Right cardiac atrium (tissue), 5 donors: ENCODE results near the gene ADAMTSL2. TPM values are rescaled to one million over a fixed set of nuclear protein-coding genes. Genes with fewer than 3 reads are reported as not detected.
A peak's percentile ranks its signal among the peaks of the same experiment; 100 is the strongest.

Experiments used
- ATAC-seq, 2 donors: fragments of 200-7000 bp; cut with Tn5 transposase; one replicate each; pipeline versions ENCODE4 v1.8.0 to v1.9.1; 2020; ENCODE audit warnings: moderate library complexity in 2 of 2, mild to moderate bottlenecking in 1 of 2
- DNase-seq, 3 donors: peaks; one replicate each; pipeline ENCODE4 v3.0.0-alpha.2; 2020
- H3K27ac ChIP-seq: one replicate; pipeline ENCODE4 v1.5.1; 2013; ENCODE audit warnings: mild to moderate bottlenecking, low read length, control low read depth, moderate library complexity
- H3K27me3 ChIP-seq: one replicate; pipeline ENCODE4 v1.6.1; 2013; ENCODE audit not compliant: control insufficient read depth, insufficient read depth
- H3K4me1 ChIP-seq: one replicate; pipeline ENCODE4 v1.6.1; 2013; ENCODE audit warnings: low read length; ENCODE audit not compliant: control insufficient read depth, insufficient read depth
- H3K4me3 ChIP-seq: one replicate; pipeline ENCODE4 v1.5.1; 2013; ENCODE audit warnings: low read length, control low read depth
- H3K9me3 ChIP-seq: one replicate; pipeline ENCODE4 v1.6.1; 2013; ENCODE audit warnings: low read length; ENCODE audit not compliant: control insufficient read depth
- WGBS: extraction: QIAGEN DNeasy Blood & Tissue Kit; methylation state at CpG from one replicate; pipeline ENCODE4 v1.1.7; 2013; 5-methylcytosine and 5-hydroxymethylcytosine counted together
- intact Hi-C, 4 donors: fragments of 100-400 bp; cut with DNase I; formaldehyde crosslinking; loops; one replicate each; pipeline versions ENCODE4 v1.11.0 to v1.14.0; 2022 to 2023
- polyA plus RNA-seq: library from polyadenylated mRNA; stranded (reverse); fragments of 200-250 nt; gene quantifications from one replicate; pipeline ENCODE4 v1.2.3, GENCODE V29; 2013
- total RNA-seq, 4 donors: library from RNA; stranded (reverse); fragmentation: NEBNext Ultra II Directional; extraction: Animal tissue kit (Norgen Biotek cat#: 25700); gene quantifications; one replicate each; pipeline ENCODE4 v1.2.1, GENCODE V29; 2021
- donor health status: healthy with polysubstance abuse.
- donor health status: DM: no; HTN: yes; CAD: no.
- donor health status: DM: no; HTN: no; CAD: no.
- donor health status: DM: no; HTN: yes; CAD: no; lungs with severe emphysema.
- donor health status: DM: yes; HTN: yes; CAD: no.

Gene ADAMTSL2
- total and polyA plus RNA-seq, 5 donors = 30.3 to 90.2 (median 39.1) TPM

GRCh38 chr9:133604214-133604613 is 69.7 kb downstream of the ADAMTSL2 start:
- no peak overlapping the region for H3K4me3 ChIP-seq
- ATAC-seq (no peak), DNase-seq (peak in 1 of 3 donors; percentile 33)
- intact Hi-C loops = no loop called here
- no peak overlapping the region for H3K27ac ChIP-seq
- H3K9me3 ChIP-seq = no peaks in the 10 kb centered on the region
- H3K4me1 ChIP-seq = no peaks in the 10 kb centered on the region
- 36% methylated on average over 5 of the region's 5 CpGs for WGBS
- H3K27me3 ChIP-seq = no peaks in the 10 kb centered on the region

- no peaks in the 10 kb centered on the region for H3K9me3 ChIP-seq
- intact Hi-C loops = no loop called here
- no peak for ATAC-seq
- no peaks in the 10 kb centered on the region for H3K4me1 ChIP-seq
- no peak overlapping the region for H3K27ac ChIP-seq
- H3K4me3 ChIP-seq = no peak overlapping the region
- 63% methylated on average over 14 of the region's 14 CpGs for WGBS
- peak in 1 of 3 donors; percentile 42 for DNase-seq
- no peaks in the 10 kb centered on the region for H3K27me3 ChIP-seq
Observed at GRCh38 chr9:133604856-133605255, 70.4 kb downstream of the ADAMTSL2 start.

- no peaks in the 10 kb centered on the region for H3K9me3 ChIP-seq
- H3K27ac ChIP-seq = no peak overlapping the region
- DNase-seq = peak in 1 of 3 donors; percentile 38
- 88% methylated on average over 17 of the region's 17 CpGs for WGBS
- intact Hi-C loops = no loop called here
- H3K4me1 ChIP-seq = no peaks in the 10 kb centered on the region
- no peaks in the 10 kb centered on the region for H3K27me3 ChIP-seq
- ATAC-seq = no peak
- H3K4me3 ChIP-seq = no peak overlapping the region
Observed at GRCh38 chr9:133605446-133605845, 70.9 kb downstream of the ADAMTSL2 start.

GRCh38 chr9:133605856-133606707 is 71.6 kb downstream of the ADAMTSL2 start:
- Histone ChIP-seq H3K4me1 (no peaks in the 10 kb centered on the region), H3K27ac (no peak overlapping the region), H3K27me3 (no peaks in the 10 kb centered on the region), H3K9me3 (no peaks in the 10 kb centered on the region), H3K4me3 (no peak overlapping the region)
- no peak for ATAC-seq
- peak in 1 of 3 donors; percentile 43 for DNase-seq
- 69% methylated on average over 16 of the region's 16 CpGs for WGBS
- intact Hi-C loops = no loop called here

GRCh38 chr9:133606708-133607025 is 72.2 kb downstream of the ADAMTSL2 start:
- H3K4me1 ChIP-seq = no peaks in the 10 kb centered on the region
- intact Hi-C loops = no loop called here
- no peaks in the 10 kb centered on the region for H3K9me3 ChIP-seq
- no peak overlapping the region for H3K27ac ChIP-seq
- no peaks in the 10 kb centered on the region for H3K27me3 ChIP-seq
- no peak for DNase-seq
- no peak overlapping the region for H3K4me3 ChIP-seq
- WGBS = 65% methylated on average over 8 of the region's 8 CpGs
- no peak for ATAC-seq

- 42% methylated on average over 7 of the region's 7 CpGs for WGBS
- intact Hi-C loops = no loop called here
- H3K9me3 ChIP-seq = no peaks in the 10 kb centered on the region
- no peak for DNase-seq
- no peak overlapping the region for H3K4me3 ChIP-seq
- H3K4me1 ChIP-seq = no peaks in the 10 kb centered on the region
- H3K27me3 ChIP-seq = no peaks in the 10 kb centered on the region
- ATAC-seq = no peak
- H3K27ac ChIP-seq = no peak overlapping the region
Observed at GRCh38 chr9:133607381-133607780, 72.9 kb downstream of the ADAMTSL2 start.

GRCh38 chr9:133607976-133608375 is 73.5 kb downstream of the ADAMTSL2 start:
- WGBS = 82% methylated on average over 8 of the region's 8 CpGs
- ATAC-seq (no peak), DNase-seq (no peak)
- no peak overlapping the region for H3K27ac ChIP-seq
- intact Hi-C loops = no loop called here
- H3K9me3 ChIP-seq = no peaks in the 10 kb centered on the region
- no peaks in the 10 kb centered on the region for H3K4me1 ChIP-seq
- H3K4me3 ChIP-seq = no peak overlapping the region
- H3K27me3 ChIP-seq = no peaks in the 10 kb centered on the region

GRCh38 chr9:133608382-133608781 is 73.9 kb downstream of the ADAMTSL2 start:
- no peak overlapping the region for H3K4me3 ChIP-seq
- intact Hi-C loops = no loop called here
- no peaks in the 10 kb centered on the region for H3K27me3 ChIP-seq
- no peak for ATAC-seq
- no peak overlapping the region for H3K27ac ChIP-seq
- H3K4me1 ChIP-seq = no peaks in the 10 kb centered on the region
- DNase-seq = no peak
- no peaks in the 10 kb centered on the region for H3K9me3 ChIP-seq
- 75% methylated on average over 7 of the region's 7 CpGs for WGBS

GRCh38 chr9:133608889-133609288 is 74.4 kb downstream of the ADAMTSL2 start:
- H3K27ac ChIP-seq = no peak overlapping the region
- no peak overlapping the region for H3K4me3 ChIP-seq
- 10% methylated on average over 41 of the region's 41 CpGs for WGBS
- DNase-seq = peak in 1 of 3 donors; percentile 66
- intact Hi-C loops = no loop called here
- peak in 1 of 2 donors; percentile 15 for ATAC-seq
- no peaks in the 10 kb centered on the region for H3K27me3 ChIP-seq
- no peaks in the 10 kb centered on the region for H3K4me1 ChIP-seq
- H3K9me3 ChIP-seq = no peaks in the 10 kb centered on the region

- Histone ChIP-seq H3K9me3 (no peaks in the 10 kb centered on the region), H3K27me3 (no peaks in the 10 kb centered on the region), H3K27ac (no peak within 1 kb of the TSS), H3K4me3 (no peak within 1 kb of the TSS), H3K4me1 (no peaks in the 10 kb centered on the region)
- peak; percentile 80 to 81 for ATAC-seq
- peak; percentile 68 to 88 (median 84) for DNase-seq
- intact Hi-C loops = no loop called here
- WGBS = 7% methylated on average over 61 of the region's 61 CpGs
Observed at GRCh38 chr9:133609311-133610098, 75.0 kb downstream of the ADAMTSL2 start, which contains the start of gene FAM163B. FAM163B (minus strand) TSS chr9:133609389; CDS start chr9:133580223, 29,166 bp downstream.

GRCh38 chr9:133610845-133611244 is 76.3 kb downstream of the ADAMTSL2 start:
- Histone ChIP-seq H3K9me3 (no peaks in the 10 kb centered on the region), H3K27ac (no peak overlapping the region), H3K4me3 (no peak overlapping the region), H3K4me1 (no peaks in the 10 kb centered on the region), H3K27me3 (no peaks in the 10 kb centered on the region)
- DNase-seq = no peak
- WGBS = 87% methylated on average over 5 of the region's 5 CpGs
- no peak for ATAC-seq
- intact Hi-C loops = no loop called here
